Activated CD4-positive, alpha-beta T cell treated with anti-CD3 and anti-CD28 coated beads for 1 hour (primary cell): ENCODE results near the gene IKZF5.

ENCODE experiments used
- DNase-seq: peaks from one replicate; pipeline ENCODE4 v3.0.0-alpha.2; 2020

IKZF5 gene

GRCh38 chr10:122974543-122975064 is 34.0 kb downstream of the IKZF5 start:
- no peak for DNase-seq

- DNase-seq, result no peak
Measured at GRCh38 chr10:122974023-122974422, 34.6 kb downstream of the IKZF5 start.

- DNase-seq, result no peak
Measured at GRCh38 chr10:122968698-122969097, 39.9 kb downstream of the IKZF5 start.

DNA sequence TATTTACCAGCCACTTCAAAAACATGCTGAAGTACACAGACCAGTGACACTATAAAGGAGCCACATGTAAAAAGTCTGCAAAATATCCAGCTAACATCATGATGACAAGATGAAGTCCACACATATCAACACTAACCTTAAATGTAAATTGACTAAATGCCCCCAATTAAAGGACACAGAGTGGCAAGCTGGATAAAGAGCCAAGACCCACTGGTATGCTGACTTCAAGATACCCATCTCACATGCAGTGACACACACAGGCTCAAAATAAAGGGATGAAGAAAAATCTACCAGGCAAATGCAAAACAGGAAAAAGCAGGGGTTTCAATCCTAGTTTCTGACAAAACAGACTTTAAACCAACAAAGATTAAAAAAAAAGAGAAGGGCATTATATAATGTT is 41.7 kb downstream of the IKZF5 start:
- DNase-seq, result no peak

- no peak for DNase-seq
Measured at GRCh38 chr10:122962405-122962804, 46.2 kb downstream of the IKZF5 start.

DNA sequence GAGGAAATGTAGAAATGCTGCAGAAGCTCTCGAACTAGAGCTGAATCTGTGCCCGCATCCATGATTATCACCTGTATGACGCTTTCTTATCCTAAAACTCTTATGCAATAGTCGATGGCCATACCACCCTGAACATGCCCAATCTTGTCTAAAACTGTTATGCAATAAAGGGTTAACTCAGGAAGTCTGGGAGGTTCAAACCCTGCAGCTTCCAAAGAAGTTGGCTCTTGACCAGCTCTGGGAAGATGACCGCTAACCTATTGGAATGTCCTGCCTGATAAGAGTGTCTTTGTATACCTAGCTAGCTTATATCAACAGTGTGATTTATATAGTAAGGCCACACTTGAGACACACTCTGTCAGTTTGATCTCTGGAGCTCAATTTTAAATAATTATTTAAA is 51.1 kb downstream of the IKZF5 start:
- no peak for DNase-seq

DNA sequence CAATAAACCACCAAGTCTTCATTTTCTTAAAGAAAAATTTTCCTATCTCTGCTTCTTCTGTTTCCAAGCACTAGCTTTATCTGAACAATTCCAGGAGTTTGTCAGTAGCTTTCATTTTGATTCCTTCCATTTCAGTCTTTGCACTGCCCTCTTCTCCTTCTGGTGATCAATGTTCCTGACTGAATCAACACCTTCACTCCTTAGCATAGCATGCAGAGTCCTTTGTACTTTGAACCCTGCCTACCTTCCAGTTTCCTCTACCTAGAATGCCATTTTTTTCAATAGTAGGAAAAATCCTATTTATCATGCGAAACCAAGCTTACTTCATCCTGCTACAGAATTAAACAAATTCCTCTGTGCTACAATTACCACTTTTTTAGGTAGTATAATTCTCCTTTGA is 52.7 kb downstream of the IKZF5 start:
- no peak for DNase-seq

DNA sequence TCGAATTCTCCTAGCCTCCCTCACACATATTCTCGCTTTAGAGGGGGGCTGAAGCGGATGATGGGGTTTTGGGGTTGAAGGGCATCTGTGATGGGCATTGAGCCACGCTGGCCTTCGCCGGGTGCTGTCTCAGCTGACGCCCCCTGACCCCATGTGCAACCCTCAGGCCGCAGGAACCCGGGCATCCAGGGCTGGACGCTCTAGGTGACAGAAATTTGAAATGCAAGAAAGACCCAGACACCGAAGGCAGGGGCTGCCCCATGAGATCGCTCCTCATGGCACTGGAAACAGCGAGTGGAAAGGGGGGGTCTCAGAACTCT is 53.9 kb downstream of the IKZF5 start:
- no peak for DNase-seq

DNA sequence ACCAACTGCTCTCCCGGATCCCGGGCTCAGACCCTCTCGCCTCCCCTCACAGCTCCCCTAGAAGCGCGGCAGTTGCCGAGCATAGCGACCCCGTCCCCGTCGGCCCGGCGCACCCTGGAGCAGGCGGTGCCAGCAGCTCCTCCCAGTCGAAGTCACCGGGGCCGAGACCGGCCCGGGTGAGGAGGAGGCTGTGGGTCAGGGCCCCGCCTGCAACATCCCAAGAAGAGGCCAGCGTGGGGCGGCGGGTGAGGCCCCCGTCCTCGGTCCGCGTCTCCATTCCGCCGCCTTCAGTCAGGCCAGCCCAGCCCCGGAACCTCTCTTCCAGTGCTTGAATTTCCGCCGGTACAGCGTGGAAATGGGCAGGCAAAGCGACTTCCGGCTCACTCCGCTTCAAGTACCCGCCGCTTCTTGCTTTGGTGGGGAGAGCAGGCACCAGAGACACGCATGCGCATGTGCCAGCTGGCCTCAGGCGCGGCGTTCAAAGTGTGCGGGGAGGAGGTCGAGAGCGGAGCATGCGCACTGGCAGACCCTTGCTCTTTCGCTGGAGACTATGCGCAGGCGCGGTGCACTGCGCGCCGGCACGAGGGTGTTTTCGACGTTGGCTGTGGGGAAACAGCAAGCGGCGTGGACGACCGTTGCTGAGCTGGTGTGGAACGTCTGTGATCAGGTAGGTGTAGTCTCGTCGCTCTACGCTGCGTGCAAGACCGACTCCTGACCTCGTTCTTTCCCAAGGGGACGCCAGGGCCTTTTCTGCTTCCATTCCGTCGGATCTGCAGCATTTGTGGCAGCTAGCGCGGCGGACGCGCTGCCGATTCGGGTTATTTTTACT is 54.5 kb downstream of the IKZF5 start, which contains the start of gene C10orf88:
TSS of gene C10orf88 (minus strand) at position 326 of the 829 bp plus-strand sequence. CDS start at position 277, 49 bp downstream.
- peak; percentile 97 for DNase-seq

DNA sequence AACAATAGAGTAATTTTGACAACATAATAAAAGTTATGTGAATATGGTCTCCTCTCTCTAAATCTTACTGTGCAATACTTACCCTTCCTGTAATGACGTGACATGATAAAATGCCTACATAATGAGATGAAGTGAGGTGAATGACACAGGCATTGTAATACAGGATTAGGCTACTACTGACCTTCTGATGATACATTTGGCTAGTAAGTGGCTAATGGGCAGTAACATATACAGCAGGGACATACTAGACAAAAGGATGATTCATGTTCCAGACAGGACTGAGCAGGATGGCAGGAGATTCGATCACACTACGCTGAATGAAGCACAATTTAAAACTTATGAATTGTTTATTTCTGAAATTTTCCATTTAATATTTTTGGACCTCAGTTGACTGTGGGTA is 59.3 kb downstream of the IKZF5 start:
- no peak for DNase-seq
